ENCODE data around the gene STIP1. TPM values are rescaled to one million over a fixed set of nuclear protein-coding genes. Genes with fewer than 3 reads are reported as not detected.
"Not testable (repeated sequence)": the region's sequence is repeated elsewhere in the genome, so short reads cannot be mapped to it uniquely, and the experiment has no call there.

STIP1 gene
- total RNA-seq, 2 donors from 2014 or later = 35.8 to 63.6 TPM

DNA sequence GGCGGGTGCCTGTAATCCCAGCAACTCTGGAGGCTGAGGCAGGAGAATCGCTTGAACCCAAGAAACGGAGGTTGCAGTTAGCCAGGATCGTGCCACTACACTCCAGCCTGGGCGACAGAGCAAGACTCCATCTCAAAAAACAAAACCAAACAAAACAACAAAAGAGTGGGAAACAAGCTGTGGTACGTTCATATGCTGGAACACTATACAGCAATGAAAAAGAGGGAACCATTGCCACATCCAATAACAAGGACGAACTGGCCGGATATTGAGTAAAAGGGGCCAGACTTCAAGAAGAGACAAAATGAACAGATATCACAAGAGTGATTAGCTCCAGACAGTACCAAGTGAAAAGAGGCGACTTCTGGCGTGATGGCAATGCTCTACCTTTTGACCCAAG, 24.9 kb upstream of the STIP1 start:
- peaks cover 16% of the 10 kb centered on the region for H3K4me1 ChIP-seq
- H3K36me3 ChIP-seq (replicated peaks in 1 of 2; ENCODE audit: insufficient read depth in 1 of 2, low read depth in 2 of 2) = no peaks in the 10 kb centered on the region
- WGBS, 2 donors = 96 to 97% methylated on average over 10 of the region's 10 CpGs
- DNase-seq = no peak
- intact Hi-C loops (cut with DNase I) = no loop called here
- TF ChIP-seq POLR2A (IDR thresholded peaks at IDR 0.05) (no peak), CTCF (IDR thresholded peaks at IDR 0.05) (no peak)
- no peak overlapping the region for H3K27ac ChIP-seq
- no peaks in the 10 kb centered on the region for H3K9me3 ChIP-seq
- no peak overlapping the region for H3K4me3 ChIP-seq
- ATAC-seq = no peak
- no peaks in the 10 kb centered on the region for H3K27me3 ChIP-seq

DNA sequence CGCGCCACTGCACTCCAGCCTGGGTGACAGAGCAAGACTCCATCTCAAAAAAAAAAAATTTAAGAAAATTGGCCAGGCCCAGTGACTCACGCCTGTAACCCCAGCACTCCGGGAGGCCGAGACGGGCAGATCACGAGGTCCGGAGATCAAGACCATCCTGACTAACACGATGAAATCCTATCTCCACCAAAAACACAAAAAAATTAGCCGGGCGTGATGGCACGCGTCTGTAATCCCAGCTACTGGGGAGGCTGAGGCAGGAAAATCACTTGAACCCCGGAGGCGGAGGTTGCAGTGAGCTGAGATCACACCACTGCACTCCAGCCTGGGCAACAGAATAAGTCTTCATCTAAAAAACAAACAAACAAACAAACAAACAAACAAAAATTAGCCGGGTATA, 23.2 kb upstream of the STIP1 start:
- WGBS, 2 donors = 90 to 92% methylated on average over 16 of the region's 16 CpGs

GRCh38 chr11:64163951-64164350, 22.0 kb upstream of the STIP1 start:
- Histone ChIP-seq H3K4me3 (no peak overlapping the region), H3K27me3 (no peaks in the 10 kb centered on the region), H3K4me1 (peaks cover 25% of the 10 kb centered on the region), H3K27ac (peak overlapping the region in 1 of 4 donors; percentile 95), H3K36me3 (replicated peaks in 1 of 2; ENCODE audit: insufficient read depth in 1 of 2, low read depth in 2 of 2) (no peaks in the 10 kb centered on the region), H3K9me3 (no peaks in the 10 kb centered on the region)
- WGBS, 2 donors = 85 to 88% methylated on average over 4 to 5 of the region's 5 CpGs
- no peak for DNase-seq
- intact Hi-C loops (cut with DNase I) = no loop called here
- no peak for ATAC-seq
- TF ChIP-seq POLR2A (IDR thresholded peaks at IDR 0.05) (no peak), CTCF (IDR thresholded peaks at IDR 0.05) (no peak)

More for the DNA sequence above, 23.2 kb upstream of the STIP1 start:
- intact Hi-C loops (cut with DNase I); H3K36me3 ChIP-seq (replicated peaks in 1 of 2; ENCODE audit: insufficient read depth in 1 of 2, low read depth in 2 of 2); H3K4me3 ChIP-seq; H3K27ac ChIP-seq; H3K27me3 ChIP-seq; H3K9me3 ChIP-seq; DNase-seq; ATAC-seq: not testable (repeated sequence)
- H3K4me1 ChIP-seq = peaks cover 25% of the 10 kb centered on the region

DNA sequence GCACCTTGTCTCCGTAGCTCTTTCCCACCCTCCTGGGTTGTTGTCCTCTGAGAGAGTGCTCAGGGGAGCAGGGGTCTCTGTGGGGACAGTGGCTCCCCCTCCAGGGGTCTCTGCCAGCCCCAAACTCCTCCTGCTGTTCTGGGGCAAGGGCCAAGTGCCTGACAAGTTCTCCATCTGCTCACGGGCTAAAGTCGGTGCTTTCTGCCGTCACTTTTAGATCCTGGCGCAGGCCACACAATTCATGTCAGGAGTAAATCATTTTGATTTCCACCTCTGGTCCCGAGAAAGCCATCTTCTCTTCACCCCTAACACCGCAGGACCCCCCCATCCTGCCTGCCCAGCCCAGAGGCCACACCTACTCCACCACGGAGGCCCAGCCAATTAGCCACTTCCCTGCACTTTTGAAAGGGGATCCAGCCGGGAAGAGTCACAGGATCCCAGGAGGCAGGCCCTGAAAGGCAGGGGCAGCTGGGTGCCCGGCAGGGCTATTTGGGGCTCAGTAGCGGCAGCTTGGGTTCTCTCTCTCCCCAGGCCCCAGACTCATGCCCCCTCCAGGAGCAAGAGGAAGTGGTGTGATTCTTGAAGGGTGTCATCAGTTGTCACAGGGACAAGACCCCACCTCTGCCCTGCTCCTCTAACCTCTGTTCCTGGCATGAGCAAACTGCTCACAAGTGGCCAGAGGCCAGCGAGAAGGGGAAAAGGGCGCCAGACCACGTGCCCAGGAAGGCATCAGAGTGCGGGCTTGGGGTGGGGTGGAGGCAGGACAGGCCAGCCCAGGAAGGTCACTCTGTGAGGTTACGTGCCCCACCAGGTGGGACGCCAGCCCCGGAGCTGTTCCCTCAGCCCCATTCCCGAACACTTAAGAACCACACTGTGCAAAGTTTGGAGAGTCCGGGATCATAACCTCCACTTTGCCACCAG, 21.3 kb upstream of the STIP1 start:
- peak; percentile 35 to 61 (median 52) for DNase-seq
- H3K36me3 ChIP-seq (replicated peaks in 1 of 2; ENCODE audit: insufficient read depth in 1 of 2, low read depth in 2 of 2) = no peaks in the 10 kb centered on the region
- intact Hi-C loops (cut with DNase I) = no loop called here

More for the DNA sequence above, 21.3 kb upstream of the STIP1 start:
- TF ChIP-seq POLR2A (IDR thresholded peaks at IDR 0.05) (no peak), CTCF (IDR thresholded peaks at IDR 0.05) (no peak)
- 21 to 26% methylated on average over 11 to 20 of the region's 20 CpGs for WGBS, 2 donors
- H3K27ac ChIP-seq = peak overlapping the region; percentile 75 to 99 (median 96)
- H3K4me3 ChIP-seq = peak overlapping the region; percentile 76 to 81
- no peaks in the 10 kb centered on the region for H3K27me3 ChIP-seq
- peaks cover 25% of the 10 kb centered on the region for H3K4me1 ChIP-seq
- no peak for ATAC-seq
- no peaks in the 10 kb centered on the region for H3K9me3 ChIP-seq
